ENCODE results near the gene GTF2H3.

GRCh38 chr12:123671876-123672275 is 38.2 kb downstream of the GTF2H3 start:
- TF ChIP-seq CTCF (IDR thresholded peaks at IDR 0.05) (no peak), POLR2A (IDR thresholded peaks at IDR 0.05) (no peak)
